ENCODE results near the gene LRRC27.

GRCh38 chr10:132373241-132373955 lies 41.4 kb downstream of the LRRC27 start:
- TF ChIP-seq POLR2A (IDR thresholded peaks at IDR 0.05; ENCODE audit: low read length) (no peak), GATA1 (IDR thresholded peaks at IDR 0.05; ENCODE audit: low read depth, low read length) (no peak)

Measured in erythroblast (primary cell).